Measurements from ENCODE around the gene RTL10.

The RTL10 gene

DNA sequence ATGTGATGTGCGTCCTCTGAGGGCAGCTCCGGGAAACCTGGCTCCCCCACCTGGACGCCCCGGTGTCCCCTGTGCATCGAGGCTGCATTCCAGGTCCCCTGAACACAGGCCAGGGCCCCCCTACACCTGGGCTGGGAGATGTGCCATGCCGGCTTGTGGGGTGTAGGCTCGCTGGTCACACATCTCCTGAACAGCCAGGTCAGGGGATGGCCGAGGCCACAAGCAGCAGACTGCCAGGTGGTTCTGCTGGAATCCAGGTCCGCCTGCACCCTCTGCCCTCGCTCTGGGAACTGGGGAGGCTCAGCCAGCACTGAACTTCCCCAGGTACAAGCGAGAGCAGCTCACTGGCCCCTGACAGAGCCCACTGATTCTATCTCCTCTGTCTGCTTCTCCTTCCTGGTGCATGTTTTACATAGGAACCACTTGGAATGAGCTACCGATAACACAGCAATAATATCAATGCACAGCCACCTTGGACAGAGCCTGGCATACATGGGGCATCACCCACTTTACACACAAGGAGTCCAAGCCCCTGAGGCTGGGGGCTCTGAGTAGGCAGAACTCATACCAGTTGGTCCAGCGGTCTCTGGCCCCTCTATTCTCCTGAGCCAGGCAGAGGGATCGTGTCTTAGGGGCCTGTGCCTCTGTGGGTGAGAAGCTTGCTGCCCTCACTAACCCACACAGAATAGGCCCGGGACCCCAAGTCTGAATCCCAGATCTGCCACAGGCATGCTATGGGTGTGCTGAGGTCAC lies 47.3 kb downstream of the RTL10 start:
- no peak overlapping the region for H3K27ac ChIP-seq (ENCODE audit: low read depth, low read length)

DNA sequence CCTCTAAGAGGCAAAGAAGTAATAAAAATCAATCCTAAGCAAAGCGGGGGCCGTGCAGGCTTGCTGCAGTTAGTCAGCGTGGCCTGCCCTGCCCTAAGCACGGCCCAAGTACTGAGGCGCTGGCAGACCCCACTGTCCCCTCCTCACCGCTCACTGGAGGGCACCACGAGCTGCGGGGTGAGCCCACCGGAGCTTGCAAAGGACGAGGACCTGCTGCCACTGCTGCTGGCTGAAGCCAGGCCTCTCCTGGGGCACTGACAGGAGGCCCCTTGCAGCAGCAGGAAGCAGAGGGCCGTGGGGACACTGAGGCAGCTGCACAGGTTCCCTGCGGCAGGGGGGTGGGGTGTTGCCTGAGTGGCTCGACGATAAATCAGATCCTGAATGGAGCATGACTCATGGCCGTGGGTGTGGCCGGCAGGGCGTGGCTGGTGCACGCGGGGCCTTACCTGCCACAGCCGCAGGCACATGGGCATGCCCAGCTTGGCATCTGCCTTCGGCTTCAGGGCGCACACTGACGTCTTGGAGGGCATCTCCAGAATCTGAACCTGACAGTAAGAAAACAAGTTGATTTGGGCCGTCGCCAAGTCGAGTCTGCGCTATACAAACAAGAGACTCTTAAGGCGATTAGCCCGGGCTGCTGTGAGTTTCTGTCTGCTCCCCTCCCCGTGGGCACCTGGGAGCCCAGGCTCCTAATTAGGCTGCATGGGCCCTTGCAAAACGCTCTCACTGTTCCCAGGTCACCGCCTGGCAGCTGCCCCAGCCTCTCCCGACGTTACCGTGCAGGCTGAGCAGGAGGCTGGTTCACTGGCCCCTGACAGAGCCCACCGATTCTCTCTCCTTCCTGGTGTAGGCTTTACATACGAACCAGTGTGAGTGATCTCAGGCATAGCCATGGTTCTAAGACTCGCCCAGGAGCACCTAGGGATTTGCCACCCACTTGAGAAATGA lies 48.2 kb downstream of the RTL10 start:
- no peaks in the 10 kb centered on the region for H3F3A ChIP-seq (ENCODE audit: control insufficient read depth, insufficient read depth)
- H3K4me3 ChIP-seq (ENCODE audit: low read length) = no peak overlapping the region
- no peaks in the 10 kb centered on the region for H3K27me3 ChIP-seq (ENCODE audit: control insufficient read depth, low read length)
- TF ChIP-seq EZH2phosphoT487 (IDR thresholded peaks at IDR 0.05; ENCODE audit: borderline replicate concordance, low read length) = no peak
- TF ChIP-seq, protein P1, sequence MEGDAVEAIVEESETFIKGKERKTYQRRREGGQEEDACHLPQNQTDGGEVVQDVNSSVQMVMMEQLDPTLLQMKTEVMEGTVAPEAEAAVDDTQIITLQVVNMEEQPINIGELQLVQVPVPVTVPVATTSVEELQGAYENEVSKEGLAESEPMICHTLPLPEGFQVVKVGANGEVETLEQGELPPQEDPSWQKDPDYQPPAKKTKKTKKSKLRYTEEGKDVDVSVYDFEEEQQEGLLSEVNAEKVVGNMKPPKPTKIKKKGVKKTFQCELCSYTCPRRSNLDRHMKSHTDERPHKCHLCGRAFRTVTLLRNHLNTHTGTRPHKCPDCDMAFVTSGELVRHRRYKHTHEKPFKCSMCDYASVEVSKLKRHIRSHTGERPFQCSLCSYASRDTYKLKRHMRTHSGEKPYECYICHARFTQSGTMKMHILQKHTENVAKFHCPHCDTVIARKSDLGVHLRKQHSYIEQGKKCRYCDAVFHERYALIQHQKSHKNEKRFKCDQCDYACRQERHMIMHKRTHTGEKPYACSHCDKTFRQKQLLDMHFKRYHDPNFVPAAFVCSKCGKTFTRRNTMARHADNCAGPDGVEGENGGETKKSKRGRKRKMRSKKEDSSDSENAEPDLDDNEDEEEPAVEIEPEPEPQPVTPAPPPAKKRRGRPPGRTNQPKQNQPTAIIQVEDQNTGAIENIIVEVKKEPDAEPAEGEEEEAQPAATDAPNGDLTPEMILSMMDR (IDR thresholded peaks at IDR 0.05; ENCODE audit: low read depth, low read length, poor library complexity, severe bottlenecking) = no peak
- no peak overlapping the region for H3K4me2 ChIP-seq (ENCODE audit: low read length)
- no peaks in the 10 kb centered on the region for H3K9me3 ChIP-seq (ENCODE audit: control insufficient read depth, insufficient read depth, low read length)
- no peaks in the 10 kb centered on the region for H4K20me1 ChIP-seq (ENCODE audit: control insufficient read depth, insufficient read depth, low read depth, low read length)
- H3K36me3 ChIP-seq (ENCODE audit: control insufficient read depth, low read length) = no peaks in the 10 kb centered on the region
- no peaks in the 10 kb centered on the region for H3K9me2 ChIP-seq (replicated peaks; ENCODE audit: control insufficient read depth, low read length)
- no peaks in the 10 kb centered on the region for H3K79me2 ChIP-seq (ENCODE audit: control insufficient read depth, low read length)
- no peaks in the 10 kb centered on the region for H3K4me1 ChIP-seq (ENCODE audit: control insufficient read depth, low read length)
- H3K27ac ChIP-seq (ENCODE audit: low read depth, low read length) = no peak overlapping the region

More for the DNA sequence above, 47.3 kb downstream of the RTL10 start:
- Histone ChIP-seq H3K36me3 (ENCODE audit: control insufficient read depth, low read length) (no peaks in the 10 kb centered on the region), H3K9me2 (replicated peaks; ENCODE audit: control insufficient read depth, low read length) (no peaks in the 10 kb centered on the region), H3K4me2 (ENCODE audit: low read length) (no peak overlapping the region), H3K4me3 (ENCODE audit: low read length) (no peak overlapping the region), H3K4me1 (ENCODE audit: control insufficient read depth, low read length) (no peaks in the 10 kb centered on the region), H3K27me3 (ENCODE audit: control insufficient read depth, low read length) (no peaks in the 10 kb centered on the region), H3F3A (ENCODE audit: control insufficient read depth, insufficient read depth) (no peaks in the 10 kb centered on the region), H3K79me2 (ENCODE audit: control insufficient read depth, low read length) (no peaks in the 10 kb centered on the region), H4K20me1 (ENCODE audit: control insufficient read depth, insufficient read depth, low read depth, low read length) (no peaks in the 10 kb centered on the region), H3K9me3 (ENCODE audit: control insufficient read depth, insufficient read depth, low read length) (no peaks in the 10 kb centered on the region)
- TF ChIP-seq EZH2phosphoT487 (IDR thresholded peaks at IDR 0.05; ENCODE audit: borderline replicate concordance, low read length) = no peak
- TF ChIP-seq, protein P1 (IDR thresholded peaks at IDR 0.05; ENCODE audit: low read depth, low read length, poor library complexity, severe bottlenecking) = no peak

DNA sequence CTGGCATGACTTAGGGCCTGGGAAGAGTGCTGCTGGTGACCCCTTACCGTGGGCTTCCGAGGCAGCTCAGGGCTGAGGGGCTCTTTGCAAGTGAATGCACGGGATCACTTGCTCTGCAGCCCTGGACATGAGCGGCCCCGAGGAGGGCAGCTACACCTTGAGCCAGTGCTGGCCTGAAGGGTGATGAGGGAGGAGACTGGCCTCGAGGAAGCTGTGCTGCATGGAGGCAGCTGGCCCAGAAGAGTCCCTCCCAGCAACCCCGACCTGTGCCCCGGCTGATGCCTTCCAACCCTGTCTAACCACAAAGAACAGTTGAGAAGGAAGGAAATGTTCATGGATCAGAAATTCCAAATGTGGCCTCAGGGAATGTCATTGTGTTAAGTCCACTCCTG lies 48.9 kb downstream of the RTL10 start:
- no peak overlapping the region for H3K4me3 ChIP-seq (ENCODE audit: low read length)
- no peaks in the 10 kb centered on the region for H4K20me1 ChIP-seq (ENCODE audit: control insufficient read depth, insufficient read depth, low read depth, low read length)
- no peak overlapping the region for H3K27ac ChIP-seq (ENCODE audit: low read depth, low read length)
- no peaks in the 10 kb centered on the region for H3K79me2 ChIP-seq (ENCODE audit: control insufficient read depth, low read length)
- H3K4me1 ChIP-seq (ENCODE audit: control insufficient read depth, low read length) = no peaks in the 10 kb centered on the region
- H3K4me2 ChIP-seq (ENCODE audit: low read length) = no peak overlapping the region
- no peaks in the 10 kb centered on the region for H3K9me3 ChIP-seq (ENCODE audit: control insufficient read depth, insufficient read depth, low read length)
- TF ChIP-seq, protein P1 (IDR thresholded peaks at IDR 0.05; ENCODE audit: low read depth, low read length, poor library complexity, severe bottlenecking) = no peak
- no peaks in the 10 kb centered on the region for H3K36me3 ChIP-seq (ENCODE audit: control insufficient read depth, low read length)
- H3F3A ChIP-seq (ENCODE audit: control insufficient read depth, insufficient read depth) = no peaks in the 10 kb centered on the region
- H3K27me3 ChIP-seq (ENCODE audit: control insufficient read depth, low read length) = no peaks in the 10 kb centered on the region
- no peaks in the 10 kb centered on the region for H3K9me2 ChIP-seq (replicated peaks; ENCODE audit: control insufficient read depth, low read length)
